Measurements from ENCODE around the gene P2RX7. TPM values are rescaled to one million over a fixed set of nuclear protein-coding genes. Genes with fewer than 3 reads are reported as not detected.

Gene P2RX7
- total and polyA plus RNA-seq, 9 of the 15 experiments (the other 6 are each of a cell fraction or from before 2014, with no cell fraction given), result 0.04 to 0.65 (median 0.30) TPM

DNA sequence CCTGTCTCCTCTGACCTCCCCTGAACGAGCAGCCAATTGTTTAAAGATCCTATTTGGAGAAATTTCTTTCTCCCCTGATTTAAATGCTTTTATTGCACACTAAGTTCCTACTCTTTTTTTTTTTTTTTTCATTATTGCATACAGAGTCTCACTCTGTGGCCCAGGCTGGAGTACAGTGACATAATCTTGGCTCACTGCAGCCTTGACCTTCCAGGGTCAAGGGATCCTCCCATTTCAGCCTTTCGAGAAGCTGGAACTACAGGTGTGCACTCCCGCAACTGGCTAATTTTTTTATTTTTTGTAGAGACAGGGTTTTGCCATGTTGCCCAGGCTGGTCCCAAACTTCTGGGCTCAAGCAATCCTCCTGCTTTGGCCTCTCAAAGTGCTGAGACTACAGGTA lies 5.2 kb upstream of the P2RX7 start:
- CTCF ChIA-PET (ENCODE audit: low intra/inter-chr PET ratio), result no interaction called here
- FAIRE-seq (no peak), DNase-seq (ENCODE audit: extremely low read depth in 1 of 4, low spot score in 3 of 4) (no peak), ATAC-seq (no peak)
- Histone ChIP-seq H3K79me2 (ENCODE audit: control insufficient read depth, insufficient read depth, low read length) (no peaks in the 10 kb centered on the region), H3K4me2 (ENCODE audit: insufficient read depth, low read length) (no peak overlapping the region), H4K20me1 (replicated peaks; ENCODE audit: control insufficient read depth, insufficient read depth, low read length) (no peaks in the 10 kb centered on the region), H3K27ac (ENCODE audit: extremely low read depth, low read depth, low read length) (no peak overlapping the region), H2AFZ (ENCODE audit: low read depth, low read length) (peak overlapping the region; percentile 44; the same call in 1 of the 2 replicates), H3K4me1 (replicated peaks in 1 of 2; ENCODE audit: control insufficient read depth in 2 of 2, insufficient read depth in 2 of 2, low read length in 2 of 2) (peaks cover 10 to 25% of the 10 kb centered on the region in 2 experiments), H3K9me1 (ENCODE audit: control insufficient read depth, insufficient read depth, low read length) (no peaks in the 10 kb centered on the region), H3K9me3 (replicated peaks; ENCODE audit: control insufficient read depth, insufficient read depth, low read depth, low read length) (0 out of 2 replicates have a peak, but pooled peaks cover 2% of the 10 kb centered on the region), H3K4me3 (no peak overlapping the region), H3K9ac (ENCODE audit: insufficient read depth in 1 of 2, low read depth in 2 of 2, low read length in 2 of 2) (no peak overlapping the region), H3K36me3 (ENCODE audit: control insufficient read depth, insufficient read depth, low read length) (no peaks in the 10 kb centered on the region), H3K27me3 (ENCODE audit: control insufficient read depth in 2 of 2, insufficient read depth in 2 of 2, low read length in 2 of 2) (no peaks in the 10 kb centered on the region)
- in situ Hi-C loops (cut with MboI), result no loop called here
- intact Hi-C loops (cut with micrococcal nuclease), result no loop called here
- POLR2A ChIA-PET, result interaction anchor here (0.5 to 1.0 kb wide), 2 partner anchors 11 to 161 kb away, joined by 3 to 5 read pairs; no protein-coding TSS in a partner anchor
- WGBS (ENCODE audit: insufficient coverage, low coverage, missing lambda C conversion rate), result 40% methylated on average over 3 of the region's 3 CpGs
- no TSS peak for BruUV-seq (replicated peaks)
- TF ChIP-seq CHAMP1 (IDR thresholded peaks at IDR 0.05), result no peak
- no peak for TF ChIP-seq KAT2B (IDR thresholded peaks at IDR 0.05; ENCODE audit: low read depth, low read length)
- no peak for TF ChIP-seq TEAD4 (IDR thresholded peaks at IDR 0.05; ENCODE audit: low read length)
- TF ChIP-seq TEAD4 (CRISPR knock-in tag; IDR thresholded peaks at IDR 0.05; ENCODE audit: borderline replicate concordance), result no peak
- TF ChIP-seq, protein P1, sequence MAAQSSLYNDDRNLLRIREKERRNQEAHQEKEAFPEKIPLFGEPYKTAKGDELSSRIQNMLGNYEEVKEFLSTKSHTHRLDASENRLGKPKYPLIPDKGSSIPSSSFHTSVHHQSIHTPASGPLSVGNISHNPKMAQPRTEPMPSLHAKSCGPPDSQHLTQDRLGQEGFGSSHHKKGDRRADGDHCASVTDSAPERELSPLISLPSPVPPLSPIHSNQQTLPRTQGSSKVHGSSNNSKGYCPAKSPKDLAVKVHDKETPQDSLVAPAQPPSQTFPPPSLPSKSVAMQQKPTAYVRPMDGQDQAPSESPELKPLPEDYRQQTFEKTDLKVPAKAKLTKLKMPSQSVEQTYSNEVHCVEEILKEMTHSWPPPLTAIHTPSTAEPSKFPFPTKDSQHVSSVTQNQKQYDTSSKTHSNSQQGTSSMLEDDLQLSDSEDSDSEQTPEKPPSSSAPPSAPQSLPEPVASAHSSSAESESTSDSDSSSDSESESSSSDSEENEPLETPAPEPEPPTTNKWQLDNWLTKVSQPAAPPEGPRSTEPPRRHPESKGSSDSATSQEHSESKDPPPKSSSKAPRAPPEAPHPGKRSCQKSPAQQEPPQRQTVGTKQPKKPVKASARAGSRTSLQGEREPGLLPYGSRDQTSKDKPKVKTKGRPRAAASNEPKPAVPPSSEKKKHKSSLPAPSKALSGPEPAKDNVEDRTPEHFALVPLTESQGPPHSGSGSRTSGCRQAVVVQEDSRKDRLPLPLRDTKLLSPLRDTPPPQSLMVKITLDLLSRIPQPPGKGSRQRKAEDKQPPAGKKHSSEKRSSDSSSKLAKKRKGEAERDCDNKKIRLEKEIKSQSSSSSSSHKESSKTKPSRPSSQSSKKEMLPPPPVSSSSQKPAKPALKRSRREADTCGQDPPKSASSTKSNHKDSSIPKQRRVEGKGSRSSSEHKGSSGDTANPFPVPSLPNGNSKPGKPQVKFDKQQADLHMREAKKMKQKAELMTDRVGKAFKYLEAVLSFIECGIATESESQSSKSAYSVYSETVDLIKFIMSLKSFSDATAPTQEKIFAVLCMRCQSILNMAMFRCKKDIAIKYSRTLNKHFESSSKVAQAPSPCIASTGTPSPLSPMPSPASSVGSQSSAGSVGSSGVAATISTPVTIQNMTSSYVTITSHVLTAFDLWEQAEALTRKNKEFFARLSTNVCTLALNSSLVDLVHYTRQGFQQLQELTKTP (IDR thresholded peaks at IDR 0.05; ENCODE audit: low read depth in 1 of 2, partially characterized antibody in 2 of 2), result no peak
- no peak for TF ChIP-seq ZNF778 (CRISPR knock-in tag; IDR thresholded peaks at IDR 0.05)
- no peak for TF ChIP-seq ZNF124 (CRISPR knock-in tag; IDR thresholded peaks at IDR 0.05)
- TF ChIP-seq ZNF3 (CRISPR knock-in tag; IDR thresholded peaks at IDR 0.05), result no peak
- TF ChIP-seq ZNF561 (CRISPR knock-in tag; conservative IDR thresholded peaks at IDR 0.05), result no peak
- TF ChIP-seq, protein P2, sequence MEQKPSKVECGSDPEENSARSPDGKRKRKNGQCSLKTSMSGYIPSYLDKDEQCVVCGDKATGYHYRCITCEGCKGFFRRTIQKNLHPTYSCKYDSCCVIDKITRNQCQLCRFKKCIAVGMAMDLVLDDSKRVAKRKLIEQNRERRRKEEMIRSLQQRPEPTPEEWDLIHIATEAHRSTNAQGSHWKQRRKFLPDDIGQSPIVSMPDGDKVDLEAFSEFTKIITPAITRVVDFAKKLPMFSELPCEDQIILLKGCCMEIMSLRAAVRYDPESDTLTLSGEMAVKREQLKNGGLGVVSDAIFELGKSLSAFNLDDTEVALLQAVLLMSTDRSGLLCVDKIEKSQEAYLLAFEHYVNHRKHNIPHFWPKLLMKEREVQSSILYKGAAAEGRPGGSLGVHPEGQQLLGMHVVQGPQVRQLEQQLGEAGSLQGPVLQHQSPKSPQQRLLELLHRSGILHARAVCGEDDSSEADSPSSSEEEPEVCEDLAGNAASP (IDR thresholded peaks at IDR 0.05), result no peak
- no peak for TF ChIP-seq POLR3A (IDR thresholded peaks at IDR 0.05; ENCODE audit: borderline replicate concordance, extremely low read depth, insufficient read depth, insufficient read length)
- no peak for TF ChIP-seq RNF2 (IDR thresholded peaks at IDR 0.05)
- TF ChIP-seq, protein P3, sequence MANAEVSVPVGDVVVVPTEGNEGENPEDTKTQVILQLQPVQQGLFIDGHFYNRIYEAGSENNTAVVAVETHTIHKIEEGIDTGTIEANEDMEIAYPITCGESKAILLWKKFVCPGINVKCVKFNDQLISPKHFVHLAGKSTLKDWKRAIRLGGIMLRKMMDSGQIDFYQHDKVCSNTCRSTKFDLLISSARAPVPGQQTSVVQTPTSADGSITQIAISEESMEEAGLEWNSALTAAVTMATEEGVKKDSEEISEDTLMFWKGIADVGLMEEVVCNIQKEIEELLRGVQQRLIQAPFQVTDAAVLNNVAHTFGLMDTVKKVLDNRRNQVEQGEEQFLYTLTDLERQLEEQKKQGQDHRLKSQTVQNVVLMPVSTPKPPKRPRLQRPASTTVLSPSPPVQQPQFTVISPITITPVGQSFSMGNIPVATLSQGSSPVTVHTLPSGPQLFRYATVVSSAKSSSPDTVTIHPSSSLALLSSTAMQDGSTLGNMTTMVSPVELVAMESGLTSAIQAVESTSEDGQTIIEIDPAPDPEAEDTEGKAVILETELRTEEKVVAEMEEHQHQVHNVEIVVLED (CRISPR knock-in tag; IDR thresholded peaks at IDR 0.05), result no peak
- TF ChIP-seq CBFA2T2 (conservative IDR thresholded peaks at IDR 0.05), result no peak
